CD14-positive monocyte (primary cell): ENCODE data around the gene AFF3. TPM values are rescaled to one million over a fixed set of nuclear protein-coding genes. Genes with fewer than 3 reads are reported as not detected.

Source experiments
- DNase-seq, 3 donors: peaks; one replicate each; pipeline ENCODE4 v3.0.0-alpha.2; 2011 to 2022
- H2AFZ ChIP-seq: 2 replicates; pipeline ENCODE4 v1.6.0; 2012; ENCODE audit warnings: mild to moderate bottlenecking, low read depth, low read length, inconsistent platforms; ENCODE audit not compliant: insufficient read depth, poor library complexity, severe bottlenecking
- H3K27ac ChIP-seq, 2 donors: 1 replicate in 1 of 2; 2 replicates in 1 of 2; pipeline ENCODE4 v1.5.1; 2012 to 2013; ENCODE audit warnings: low read length in 2 of 2, control low read depth in 1 of 2, inconsistent platforms in 1 of 2, low read depth in 1 of 2, mild to moderate bottlenecking in 1 of 2
- H3K27me3 ChIP-seq, 2 donors: one replicate each; pipeline versions ENCODE4 v1.6.0 to v1.6.1; 2011 to 2013; ENCODE audit warnings: low read length in 2 of 2; ENCODE audit not compliant: control insufficient read depth in 2 of 2, insufficient read depth in 2 of 2
- H3K36me3 ChIP-seq, 2 donors: replicated peaks in 1 of 2; 1 replicate in 1 of 2; 2 replicates in 1 of 2; pipeline versions ENCODE4 v1.5.1 to v1.6.1; 2012 to 2013; ENCODE audit warnings: low read length in 2 of 2, control low read depth in 1 of 2, inconsistent platforms in 1 of 2, mild to moderate bottlenecking in 1 of 2; ENCODE audit not compliant: insufficient read depth in 2 of 2, control insufficient read depth in 1 of 2
- H3K4me1 ChIP-seq, 2 donors: 1 replicate in 1 of 2; 2 replicates in 1 of 2; pipeline versions ENCODE4 v1.5.1 to v1.6.1; 2012 to 2013; ENCODE audit warnings: low read length in 2 of 2, control low read depth in 1 of 2, inconsistent platforms in 1 of 2, mild to moderate bottlenecking in 1 of 2, moderate library complexity in 1 of 2; ENCODE audit not compliant: insufficient read depth in 2 of 2, control insufficient read depth in 1 of 2
- H3K4me2 ChIP-seq: replicated peaks from 2 replicates; pipeline ENCODE3; 2012; ENCODE audit warnings: low read length, moderate library complexity, mild to moderate bottlenecking; ENCODE audit not compliant: poor library complexity, severe bottlenecking; ENCODE audit errors: extremely low read depth
- H3K4me3 ChIP-seq, 3 experiments: fragments of 200-600 bp in 1 of 3; sonication (generic) in 1 of 3; replicated peaks in 1 of 3; 1 replicate in 2 of 3; 2 replicates in 1 of 3; pipeline ENCODE4 v1.5.1; 2011 to 2013; ENCODE audit warnings: low read length in 3 of 3, mild to moderate bottlenecking in 3 of 3, control low read depth in 2 of 3, low read depth in 2 of 3, inconsistent platforms in 1 of 3, moderate library complexity in 1 of 3
- H3K79me2 ChIP-seq: 2 replicates; pipeline ENCODE4 v1.6.0; 2012; ENCODE audit warnings: mild to moderate bottlenecking, control low read depth, inconsistent platforms, low read length, moderate library complexity; ENCODE audit not compliant: insufficient read depth
- H3K9ac ChIP-seq: 2 replicates; pipeline ENCODE4 v1.6.0; 2017; ENCODE audit warnings: low read length, mild to moderate bottlenecking; ENCODE audit not compliant: insufficient read depth, poor library complexity, severe bottlenecking
- H3K9me3 ChIP-seq, 2 donors: replicated peaks in 1 of 2; 1 replicate in 1 of 2; 2 replicates in 1 of 2; pipeline versions ENCODE4 v1.5.1 to v1.6.1; 2012 to 2013; ENCODE audit warnings: low read length in 2 of 2, control low read depth in 1 of 2; ENCODE audit not compliant: control insufficient read depth in 1 of 2, insufficient read depth in 1 of 2
- H4K20me1 ChIP-seq: 2 replicates; pipeline ENCODE4 v1.6.0; 2012; ENCODE audit warnings: mild to moderate bottlenecking, low read length, control low read depth, moderate library complexity; ENCODE audit not compliant: insufficient read depth
- H3K27ac Mint-ChIP-seq, 7 donors: one replicate each; pipeline ENCODE4 v1.8.0; 2020; ENCODE audit warnings: mild to moderate bottlenecking in 7 of 7, mixed read lengths in 7 of 7, moderate library complexity in 6 of 7, inconsistent platforms in 2 of 7
- H3K27me3 Mint-ChIP-seq, 3 donors: one replicate each; pipeline ENCODE4 v1.8.0; 2021 to 2022; ENCODE audit warnings: low read depth in 3 of 3, mild to moderate bottlenecking in 3 of 3, mixed read lengths in 3 of 3, moderate library complexity in 3 of 3, inconsistent platforms in 1 of 3
- H3K36me3 Mint-ChIP-seq, 2 donors: one replicate each; pipeline ENCODE4 v1.8.0; 2020; ENCODE audit warnings: mixed read lengths in 2 of 2, inconsistent platforms in 1 of 2, mild to moderate bottlenecking in 1 of 2
- H3K4me1 Mint-ChIP-seq: one replicate; pipeline ENCODE4 v1.8.0; 2020; ENCODE audit warnings: mild to moderate bottlenecking, mixed read lengths
- H3K4me3 Mint-ChIP-seq, 2 donors: one replicate each; pipeline ENCODE4 v1.8.0; 2020; ENCODE audit warnings: mild to moderate bottlenecking in 2 of 2, mixed read lengths in 2 of 2, moderate library complexity in 1 of 2
- H3K9me3 Mint-ChIP-seq, 7 donors: one replicate each; pipeline ENCODE4 v1.8.0; 2020 to 2022; ENCODE audit warnings: mixed read lengths in 7 of 7, mild to moderate bottlenecking in 6 of 7, moderate library complexity in 6 of 7, inconsistent platforms in 2 of 7
- WGBS: methylation state at CpG from one replicate; pipeline ENCODE4 v1.1.5; 2013; ENCODE audit warnings: missing lambda C conversion rate; ENCODE audit not compliant: insufficient coverage; 5-methylcytosine and 5-hydroxymethylcytosine counted together
- intact Hi-C, 2 donors: fragments of 100-400 bp; cut with micrococcal nuclease; formaldehyde crosslinking; loops; one replicate each; pipeline versions ENCODE4 v1.15.0 to v1.15.1; 2023
- polyA plus RNA-seq, 3 donors: library from polyadenylated mRNA; depleted of rRNA in 1 of 3; unstranded in 2 of 3; stranded (reverse) in 1 of 3; fragments of 300-500 nt in 2 of 3; fragments of >200 nt in 1 of 3; fragmentation: Illumina TruSeq in 2 of 3; gene quantifications; 1 replicate in 2 of 3; 2 replicates in 1 of 3; pipeline ENCODE4 v1.2.3, GENCODE V29; 2012 to 2021
- TF ChIP-seq, protein P1 (sequence below): fragments of 200-600 bp; IDR thresholded peaks from one replicate; pipeline ENCODE4 v1.8.0; 2022; ENCODE audit warnings: antibody characterized with exemption, mild to moderate bottlenecking

AFF3 gene
- polyA plus RNA-seq, 3 donors, result 0.17 to 4.1 (median 0.49) TPM

DNA sequence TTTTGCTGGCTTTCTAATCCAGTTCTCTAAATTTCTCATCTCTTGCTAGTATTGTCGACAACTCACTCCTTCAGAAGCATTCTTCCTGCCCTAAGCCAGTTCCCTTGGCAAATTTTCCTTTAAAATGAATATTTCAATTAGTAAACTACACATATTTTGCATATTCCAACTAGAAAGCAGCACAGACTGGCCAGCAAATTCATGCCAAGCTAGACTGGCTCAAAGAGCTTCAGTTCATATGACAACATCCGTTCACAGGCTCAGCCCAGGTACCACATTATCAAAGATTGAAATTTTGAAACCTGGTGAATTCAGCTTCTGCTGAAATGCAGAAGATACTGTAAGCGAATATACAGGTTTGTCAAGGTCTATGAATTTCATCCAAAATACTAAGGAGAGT is 64.5 kb downstream of the AFF3 start:
- Histone ChIP-seq H3K4me2 (no peak overlapping the region), H2AFZ (no peak overlapping the region), H3K36me3 (peaks cover 0 to 2% of the 10 kb centered on the region in 2 donors), H3K79me2 (no peaks in the 10 kb centered on the region), H3K27me3 (no peaks in the 10 kb centered on the region), H4K20me1 (no peaks in the 10 kb centered on the region), H3K9me3 (no peaks in the 10 kb centered on the region), H3K4me1 (peaks cover 7% of the 10 kb centered on the region in 2 donors), H3K27ac (no peak overlapping the region), H3K4me3 (no peak overlapping the region), H3K9ac (no peak overlapping the region)
- H3K27ac Mint-ChIP-seq, result no peak overlapping the region
- TF ChIP-seq, protein P1, sequence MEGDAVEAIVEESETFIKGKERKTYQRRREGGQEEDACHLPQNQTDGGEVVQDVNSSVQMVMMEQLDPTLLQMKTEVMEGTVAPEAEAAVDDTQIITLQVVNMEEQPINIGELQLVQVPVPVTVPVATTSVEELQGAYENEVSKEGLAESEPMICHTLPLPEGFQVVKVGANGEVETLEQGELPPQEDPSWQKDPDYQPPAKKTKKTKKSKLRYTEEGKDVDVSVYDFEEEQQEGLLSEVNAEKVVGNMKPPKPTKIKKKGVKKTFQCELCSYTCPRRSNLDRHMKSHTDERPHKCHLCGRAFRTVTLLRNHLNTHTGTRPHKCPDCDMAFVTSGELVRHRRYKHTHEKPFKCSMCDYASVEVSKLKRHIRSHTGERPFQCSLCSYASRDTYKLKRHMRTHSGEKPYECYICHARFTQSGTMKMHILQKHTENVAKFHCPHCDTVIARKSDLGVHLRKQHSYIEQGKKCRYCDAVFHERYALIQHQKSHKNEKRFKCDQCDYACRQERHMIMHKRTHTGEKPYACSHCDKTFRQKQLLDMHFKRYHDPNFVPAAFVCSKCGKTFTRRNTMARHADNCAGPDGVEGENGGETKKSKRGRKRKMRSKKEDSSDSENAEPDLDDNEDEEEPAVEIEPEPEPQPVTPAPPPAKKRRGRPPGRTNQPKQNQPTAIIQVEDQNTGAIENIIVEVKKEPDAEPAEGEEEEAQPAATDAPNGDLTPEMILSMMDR, result no peak
- H3K9me3 Mint-ChIP-seq, result peaks cover 0 to 3% (median 0%) of the 10 kb centered on the region in 7 donors
- intact Hi-C loops, result no loop called here
- H3K4me3 Mint-ChIP-seq, result no peak overlapping the region
- 100% methylated on average over 1 of the region's 3 CpGs for WGBS
- DNase-seq, result no peak
- peaks cover 3 to 12% of the 10 kb centered on the region in 2 donors for H3K36me3 Mint-ChIP-seq
- H3K27me3 Mint-ChIP-seq, result no peaks in the 10 kb centered on the region
- H3K4me1 Mint-ChIP-seq, result peaks cover 13% of the 10 kb centered on the region

DNA sequence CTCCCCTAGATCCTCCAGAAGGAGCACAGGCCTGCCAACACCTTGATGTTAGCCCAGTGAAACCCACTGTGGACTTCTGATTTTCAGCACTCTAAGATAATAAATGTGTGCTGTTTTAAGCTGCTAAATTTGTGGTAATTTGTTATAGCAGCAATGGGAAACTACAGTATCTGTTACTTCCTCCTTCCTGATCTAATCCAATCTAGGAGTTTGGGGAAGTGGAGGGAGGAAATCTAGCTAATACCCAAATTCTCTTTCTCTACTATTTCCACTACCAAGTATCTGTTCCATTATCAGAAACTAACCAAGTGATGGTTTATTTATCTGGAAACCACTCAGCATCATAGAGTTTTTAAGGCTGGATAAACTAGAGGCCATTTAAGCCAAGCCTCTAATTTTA is 64.9 kb downstream of the AFF3 start:
- no peaks in the 10 kb centered on the region for H3K9me3 ChIP-seq
- H3K27ac Mint-ChIP-seq, result no peak overlapping the region
- peaks cover 18% of the 10 kb centered on the region for H3K4me1 Mint-ChIP-seq
- no peak overlapping the region for H3K4me2 ChIP-seq
- no peak overlapping the region for H2AFZ ChIP-seq
- H3K4me3 ChIP-seq, result no peak overlapping the region
- no peak overlapping the region for H3K27ac ChIP-seq
- no peak overlapping the region for H3K9ac ChIP-seq
- H3K79me2 ChIP-seq, result no peaks in the 10 kb centered on the region
- H3K36me3 Mint-ChIP-seq, result peaks cover 3 to 16% of the 10 kb centered on the region in 2 donors
- no peak overlapping the region for H3K4me3 Mint-ChIP-seq
- no peaks in the 10 kb centered on the region for H3K27me3 Mint-ChIP-seq
- peaks cover 7% of the 10 kb centered on the region in 2 donors for H3K4me1 ChIP-seq
- TF ChIP-seq, protein P1, result no peak
- no peaks in the 10 kb centered on the region for H3K9me3 Mint-ChIP-seq
- intact Hi-C loops, result no loop called here
- DNase-seq, result peak; percentile 11 to 31 (median 22)
- H3K27me3 ChIP-seq, result no peaks in the 10 kb centered on the region
- H3K36me3 ChIP-seq, result peaks cover 0 to 2% of the 10 kb centered on the region in 2 donors
- no peaks in the 10 kb centered on the region for H4K20me1 ChIP-seq
